Gastrocnemius medialis (tissue), 4 donors: Measurements from ENCODE around the gene CLDN19. TPM values are rescaled to one million over a fixed set of nuclear protein-coding genes. Genes with fewer than 3 reads are reported as not detected.
"Not testable (repeated sequence)": the region's sequence is repeated elsewhere in the genome, so short reads cannot be mapped to it uniquely, and the experiment has no call there.

Experiments used
- ATAC-seq, 2 donors: fragments of 150-250 bp; one replicate each; pipeline ENCODE4 v1.9.1; 2016
- DNase-seq, 2 donors: peaks; one replicate each; pipeline ENCODE4 v3.0.0-alpha.2; 2019
- H3K27ac ChIP-seq, 4 donors: fragments of 200-600 bp; sonication (generic); 1 replicate in 1 of 4; 2 replicates in 3 of 4; pipeline ENCODE4 v1.5.1; 2016 to 2018; ENCODE audit warnings: mild to moderate bottlenecking in 2 of 4, moderate library complexity in 1 of 4
- H3K27me3 ChIP-seq, 3 donors: fragments of 200-600 bp; sonication (generic) in 2 of 3; 1 replicate in 1 of 3; 2 replicates in 2 of 3; pipeline versions ENCODE4 v1.5.1 to v1.6.0; 2016 to 2019; ENCODE audit warnings: mild to moderate bottlenecking in 1 of 3, moderate library complexity in 1 of 3
- H3K36me3 ChIP-seq, 2 donors: fragments of 200-600 bp; sonication (generic) in 1 of 2; one replicate each; pipeline ENCODE4 v1.5.1; 2017 to 2018
- H3K4me1 ChIP-seq, 2 donors: fragments of 200-600 bp; sonication (generic) in 1 of 2; one replicate each; pipeline ENCODE4 v1.5.1; 2016 to 2017; ENCODE audit warnings: mild to moderate bottlenecking in 2 of 2
- H3K4me3 ChIP-seq, 4 donors: fragments of 200-600 bp; sonication (generic) in 3 of 4; 1 replicate in 1 of 4; 2 replicates in 3 of 4; pipeline ENCODE4 v1.5.1; 2016 to 2019; ENCODE audit warnings: mild to moderate bottlenecking in 2 of 4
- H3K9me3 ChIP-seq, 3 donors: fragments of 200-600 bp; sonication (generic) in 2 of 3; 1 replicate in 1 of 3; 2 replicates in 2 of 3; pipeline ENCODE4 v1.5.1; 2016 to 2019
- POLR2A ChIP-seq, 2 donors: fragments of 450-650 bp; IDR thresholded peaks; one replicate each; pipeline ENCODE4 v1.6.1; 2017; ENCODE audit warnings: antibody characterized with exemption in 2 of 2, mild to moderate bottlenecking in 2 of 2, moderate library complexity in 2 of 2
- in situ Hi-C, 4 donors: fragments of 200-750 bp; cut with MboI; loops; one replicate each; pipeline versions ENCODE4 v1.15.0 to v1.8.0; 2017; ENCODE audit warnings: low sequenced_read_pairs in 4 of 4
- intact Hi-C: fragments of 100-400 bp; cut with DNase I; formaldehyde crosslinking; loops from one replicate; pipeline ENCODE4 v1.15.1; 2023; ENCODE audit warnings: low total_unique reads
- total RNA-seq, 4 donors: library from RNA; depleted of rRNA; stranded (reverse); fragments of >200 nt; gene quantifications; one replicate each; pipeline versions ENCODE4 v1.1.0 to v1.2.3, GENCODE V29; 2016
- TF ChIP-seq, protein P1 (sequence below), 5 experiments: fragments of 450-650 bp in 3 of 5; fragments of 200-600 bp in 2 of 5; sonication (generic) in 2 of 5; IDR thresholded peaks in 4 of 5; conservative IDR thresholded peaks in 1 of 5; 1 replicate in 4 of 5; 2 replicates in 1 of 5; pipeline ENCODE4 v1.5.1; 2016 to 2019; ENCODE audit warnings: antibody characterized with exemption in 5 of 5, mild to moderate bottlenecking in 3 of 5, moderate library complexity in 3 of 5

Gene CLDN19
- total RNA-seq, 4 donors from 2014 or later, result 0.20 to 0.59 TPM; not detected in 2

DNA sequence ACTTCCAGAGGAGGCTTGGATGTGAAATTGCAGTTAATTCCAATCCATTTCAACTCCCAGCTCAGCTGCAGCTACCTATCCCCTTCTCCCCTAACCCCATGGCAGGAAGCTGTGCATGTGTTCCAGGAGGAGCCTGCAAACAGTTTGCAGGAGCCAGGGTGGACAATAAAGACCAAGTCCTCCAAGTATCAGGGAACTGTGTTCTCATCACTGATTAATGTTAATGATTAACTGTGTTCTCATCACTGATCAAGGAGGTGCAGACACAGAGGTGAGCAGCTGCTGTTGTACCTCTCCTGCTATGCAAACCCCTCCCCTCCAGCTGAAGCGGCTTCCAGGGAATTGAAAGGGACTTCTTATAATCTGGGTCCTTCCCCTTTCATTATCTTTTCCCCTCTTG, 19.2 kb downstream of the CLDN19 start:
- no peak for DNase-seq
- intact Hi-C loops (no loop called here), in situ Hi-C loops (no loop called here)
- no peak overlapping the region for H3K4me3 ChIP-seq
- TF ChIP-seq, protein P1, sequence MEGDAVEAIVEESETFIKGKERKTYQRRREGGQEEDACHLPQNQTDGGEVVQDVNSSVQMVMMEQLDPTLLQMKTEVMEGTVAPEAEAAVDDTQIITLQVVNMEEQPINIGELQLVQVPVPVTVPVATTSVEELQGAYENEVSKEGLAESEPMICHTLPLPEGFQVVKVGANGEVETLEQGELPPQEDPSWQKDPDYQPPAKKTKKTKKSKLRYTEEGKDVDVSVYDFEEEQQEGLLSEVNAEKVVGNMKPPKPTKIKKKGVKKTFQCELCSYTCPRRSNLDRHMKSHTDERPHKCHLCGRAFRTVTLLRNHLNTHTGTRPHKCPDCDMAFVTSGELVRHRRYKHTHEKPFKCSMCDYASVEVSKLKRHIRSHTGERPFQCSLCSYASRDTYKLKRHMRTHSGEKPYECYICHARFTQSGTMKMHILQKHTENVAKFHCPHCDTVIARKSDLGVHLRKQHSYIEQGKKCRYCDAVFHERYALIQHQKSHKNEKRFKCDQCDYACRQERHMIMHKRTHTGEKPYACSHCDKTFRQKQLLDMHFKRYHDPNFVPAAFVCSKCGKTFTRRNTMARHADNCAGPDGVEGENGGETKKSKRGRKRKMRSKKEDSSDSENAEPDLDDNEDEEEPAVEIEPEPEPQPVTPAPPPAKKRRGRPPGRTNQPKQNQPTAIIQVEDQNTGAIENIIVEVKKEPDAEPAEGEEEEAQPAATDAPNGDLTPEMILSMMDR (IDR thresholded peaks at IDR 0.05 in 4 of 5, conservative IDR thresholded peaks at IDR 0.05 in 1 of 5), result no peak
- TF ChIP-seq POLR2A (IDR thresholded peaks at IDR 0.05), result no peak
- no peaks in the 10 kb centered on the region for H3K4me1 ChIP-seq
- no peak overlapping the region for H3K27ac ChIP-seq
- peaks cover 0 to 7% of the 10 kb centered on the region in 2 donors for H3K36me3 ChIP-seq
- no peaks in the 10 kb centered on the region for H3K9me3 ChIP-seq
- no peaks in the 10 kb centered on the region for H3K27me3 ChIP-seq
- no peak for ATAC-seq

DNA sequence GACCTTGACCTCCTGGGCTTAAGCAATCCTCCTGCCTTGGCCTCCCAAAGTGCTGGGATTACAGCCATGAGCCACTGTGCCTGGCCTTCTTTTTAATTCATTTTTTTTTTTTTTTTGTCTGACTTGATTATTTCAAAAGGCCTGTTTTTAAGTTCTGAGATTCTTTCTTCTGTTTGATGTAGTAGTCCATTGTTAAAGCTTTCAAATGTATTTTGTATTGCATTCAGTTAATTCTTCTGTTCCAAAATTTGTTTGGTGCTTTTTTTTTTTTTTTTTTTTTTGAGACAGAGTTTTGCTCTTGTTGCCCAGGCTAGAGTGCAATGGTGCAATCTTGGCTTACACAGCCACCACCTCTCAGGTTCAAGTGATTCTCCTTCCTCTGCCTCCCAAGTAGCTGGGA, 25.6 kb downstream of the CLDN19 start:
- intact Hi-C loops, ATAC-seq: not testable (repeated sequence)

DNA sequence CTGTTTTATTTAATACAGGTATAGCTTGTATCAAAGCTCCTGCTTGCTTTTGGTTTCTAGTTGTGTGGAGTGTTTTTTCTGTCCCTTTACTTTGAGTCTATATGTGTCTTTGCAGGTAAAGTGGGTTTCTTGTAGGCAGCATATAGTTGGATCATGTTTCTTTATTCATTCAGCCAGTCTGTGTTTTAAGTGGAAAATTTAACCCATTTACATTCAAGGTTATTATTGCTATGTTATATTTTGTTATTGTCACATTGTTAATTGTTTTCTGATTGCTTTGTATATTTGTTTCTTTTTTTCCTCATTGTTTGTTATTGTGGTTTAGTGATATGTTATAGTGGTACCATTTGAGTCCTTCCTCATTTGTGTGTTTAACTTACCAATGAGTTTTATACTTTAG, 26.7 kb downstream of the CLDN19 start:
- no peaks in the 10 kb centered on the region for H3K4me1 ChIP-seq
- TF ChIP-seq, protein P1 (IDR thresholded peaks at IDR 0.05 in 4 of 5, conservative IDR thresholded peaks at IDR 0.05 in 1 of 5), result no peak
- no peak for TF ChIP-seq POLR2A (IDR thresholded peaks at IDR 0.05)
- ATAC-seq (no peak), DNase-seq (no peak)
- no peak overlapping the region for H3K27ac ChIP-seq
- intact Hi-C loops, result no loop called here
- peaks cover 0 to 10% (median 0%) of the 10 kb centered on the region in 3 donors for H3K9me3 ChIP-seq
- peaks cover 0 to 35% of the 10 kb centered on the region in 2 donors for H3K36me3 ChIP-seq
- H3K4me3 ChIP-seq, result no peak overlapping the region
- in situ Hi-C loops, result no loop called here
- H3K27me3 ChIP-seq, result no peaks in the 10 kb centered on the region

More for the DNA sequence above, 25.6 kb downstream of the CLDN19 start:
- H3K36me3 ChIP-seq, result peaks cover 0 to 35% of the 10 kb centered on the region in 2 donors
- H3K4me1 ChIP-seq, in situ Hi-C loops, DNase-seq, H3K27ac ChIP-seq, H3K4me3 ChIP-seq, H3K27me3 ChIP-seq: not testable (repeated sequence)
- peaks cover 0 to 10% (median 0%) of the 10 kb centered on the region in 3 donors for H3K9me3 ChIP-seq

DNA sequence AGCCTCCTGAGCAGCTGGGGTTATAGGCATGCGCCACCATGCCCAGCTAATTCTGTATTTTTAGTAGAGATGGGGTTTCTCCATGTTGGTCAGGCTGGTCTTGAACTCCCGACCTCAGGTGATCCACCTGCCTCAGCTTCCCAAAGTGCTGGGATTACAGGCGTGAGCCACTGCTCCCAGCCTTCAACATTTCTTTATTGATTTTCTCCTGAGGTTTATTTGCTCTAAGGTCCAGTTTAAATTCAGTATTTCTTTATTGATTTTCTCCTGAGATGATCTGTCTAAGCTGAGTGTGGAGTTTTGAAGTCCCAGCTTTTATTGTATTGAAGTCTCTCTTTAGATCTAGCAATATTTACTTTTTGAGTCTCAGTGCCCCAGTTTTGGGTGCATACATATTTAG, 27.2 kb downstream of the CLDN19 start:
- H3K27me3 ChIP-seq, DNase-seq, H3K27ac ChIP-seq, intact Hi-C loops, H3K4me3 ChIP-seq, H3K4me1 ChIP-seq, ATAC-seq, in situ Hi-C loops: not testable (repeated sequence)
- peaks cover 0 to 33% of the 10 kb centered on the region in 2 donors for H3K36me3 ChIP-seq
- peaks cover 0 to 10% (median 0%) of the 10 kb centered on the region in 3 donors for H3K9me3 ChIP-seq

DNA sequence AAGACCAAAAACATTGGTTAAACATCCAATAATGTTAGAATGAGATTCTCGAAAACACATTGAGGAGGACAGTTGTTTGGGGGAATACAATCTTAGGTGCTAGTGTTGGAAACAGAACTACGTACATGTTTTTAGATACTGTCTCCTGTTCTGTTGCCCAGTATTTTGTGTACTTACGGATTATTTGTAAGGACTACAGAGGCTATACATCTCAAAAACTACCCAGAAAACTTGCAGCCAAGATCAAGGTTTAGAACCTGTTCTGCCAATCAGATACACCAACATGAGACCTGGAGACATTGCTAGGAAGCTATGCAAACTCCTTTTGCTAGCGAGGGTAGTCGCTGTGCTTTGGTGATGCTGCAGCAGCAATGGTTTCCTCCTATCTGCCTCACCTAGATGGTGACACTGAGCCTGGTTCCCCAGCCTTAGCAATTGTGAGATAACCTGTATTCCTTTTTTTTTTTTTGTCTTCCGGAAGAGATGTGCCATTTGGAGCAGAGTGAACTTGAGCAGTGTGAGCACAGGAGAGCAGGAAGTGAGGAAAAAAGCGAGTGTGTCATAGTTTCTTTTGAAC, 36.1 kb downstream of the CLDN19 start:
- in situ Hi-C loops, result no loop called here
- H3K4me1 ChIP-seq, result no peaks in the 10 kb centered on the region
- DNase-seq (no peak), ATAC-seq (no peak)
- TF ChIP-seq, protein P1 (IDR thresholded peaks at IDR 0.05 in 4 of 5, conservative IDR thresholded peaks at IDR 0.05 in 1 of 5), result no peak
- TF ChIP-seq POLR2A (IDR thresholded peaks at IDR 0.05), result no peak
- H3K27ac ChIP-seq, result no peak overlapping the region
- H3K9me3 ChIP-seq, result no peaks in the 10 kb centered on the region
- H3K36me3 ChIP-seq, result peaks cover 0 to 55% of the 10 kb centered on the region in 2 donors
- H3K27me3 ChIP-seq, result no peaks in the 10 kb centered on the region
- intact Hi-C loops, result no loop called here
- no peak overlapping the region for H3K4me3 ChIP-seq

DNA sequence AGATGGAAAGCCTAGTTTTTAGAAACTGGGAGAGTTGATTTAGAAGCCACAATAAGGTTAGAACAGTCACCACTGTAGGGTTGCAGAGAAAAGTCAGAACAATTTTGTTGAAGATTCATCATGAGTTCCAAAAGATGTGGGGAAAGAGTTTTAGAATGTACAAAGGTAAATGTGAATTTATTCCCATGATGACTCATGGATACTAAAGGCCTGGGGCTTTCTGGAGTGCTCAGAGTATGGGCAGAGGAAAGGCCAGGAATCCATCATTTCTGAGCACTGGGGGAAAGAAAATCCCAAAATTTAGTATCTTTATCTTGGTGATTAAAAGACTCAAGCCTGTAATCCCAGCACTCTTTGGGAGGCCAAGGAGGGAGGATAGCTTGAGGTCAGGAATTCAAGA, 40.0 kb downstream of the CLDN19 start:
- ATAC-seq (no peak), DNase-seq (no peak)
- in situ Hi-C loops (no loop called here), intact Hi-C loops (no loop called here)
- Histone ChIP-seq H3K27ac (no peak overlapping the region), H3K9me3 (no peaks in the 10 kb centered on the region), H3K4me3 (no peak overlapping the region), H3K27me3 (no peaks in the 10 kb centered on the region), H3K4me1 (no peaks in the 10 kb centered on the region), H3K36me3 (peaks cover 6 to 80% of the 10 kb centered on the region in 2 donors)
- TF ChIP-seq, protein P1 (IDR thresholded peaks at IDR 0.05 in 4 of 5, conservative IDR thresholded peaks at IDR 0.05 in 1 of 5), result no peak
- TF ChIP-seq POLR2A (IDR thresholded peaks at IDR 0.05), result no peak
